Posterior cingulate gyrus (tissue), 11 donors: Measurements from ENCODE around the gene RIF1.

ENCODE experiments used
- DNase-seq, 10 donors: peaks; one replicate each; pipeline versions ENCODE4 v3.0.0 to v3.0.0-alpha.2; 2020 to 2021; ENCODE audit warnings: mixed read lengths in 3 of 10
- intact Hi-C: fragments of 100-400 bp; cut with DNase I; formaldehyde crosslinking; loops from one replicate; pipeline ENCODE4 v1.15.1; 2023

The RIF1 gene

GRCh38 chr2:151409601-151410484 lies at the start of gene RIF1:
Gene RIF1, plus strand, starts transcription at chr2:151409902. Its CDS starts 522 bp downstream, at chr2:151410424.
- intact Hi-C loops = loop anchor here (10.0 kb wide), 1 partner anchor 145 kb away; the partner anchor contains the start of gene RBM43
- peak; percentile 81 to 97 (median 87) for DNase-seq

- intact Hi-C loops = no loop called here
- DNase-seq = no peak
These were observed 47.9 kb upstream of the RIF1 start for GRCh38 chr2:151361674-151362370.

GRCh38 chr2:151363709-151364108 lies 46.0 kb upstream of the RIF1 start:
- DNase-seq = peak in 9 of 10 donors; percentile 10 to 89 (median 31)
- intact Hi-C loops = no loop called here

GRCh38 chr2:151367571-151367970 lies 42.1 kb upstream of the RIF1 start:
- no peak for DNase-seq
- intact Hi-C loops = no loop called here

- intact Hi-C loops = no loop called here
- no peak for DNase-seq
These were observed 35.3 kb upstream of the RIF1 start for GRCh38 chr2:151374436-151374835.

- DNase-seq = no peak
- intact Hi-C loops = no loop called here
These were observed 30.5 kb upstream of the RIF1 start for GRCh38 chr2:151379169-151379568.

GRCh38 chr2:151380580-151381235 lies 29.0 kb upstream of the RIF1 start:
- no peak for DNase-seq
- intact Hi-C loops = no loop called here

GRCh38 chr2:151381266-151381665 lies 28.4 kb upstream of the RIF1 start:
- DNase-seq = no peak
- intact Hi-C loops = no loop called here

- no peak for DNase-seq
- intact Hi-C loops = no loop called here
These were observed 21.7 kb upstream of the RIF1 start for GRCh38 chr2:151388011-151388410.

GRCh38 chr2:151391436-151391835 lies 18.3 kb upstream of the RIF1 start:
- no peak for DNase-seq
- intact Hi-C loops = no loop called here

- no peak for DNase-seq
- intact Hi-C loops = no loop called here
These were observed 15.2 kb upstream of the RIF1 start for GRCh38 chr2:151394509-151394908.

GRCh38 chr2:151395509-151396374 lies 14.0 kb upstream of the RIF1 start:
- intact Hi-C loops = no loop called here
- DNase-seq = no peak

GRCh38 chr2:151399981-151400380 lies 9.7 kb upstream of the RIF1 start:
- intact Hi-C loops = no loop called here
- DNase-seq = no peak

GRCh38 chr2:151401149-151401548 lies 8.6 kb upstream of the RIF1 start:
- no peak for DNase-seq
- intact Hi-C loops = no loop called here

- no peak for DNase-seq
- intact Hi-C loops = no loop called here
These were observed 5.8 kb upstream of the RIF1 start for GRCh38 chr2:151403914-151404313.

GRCh38 chr2:151405376-151405775 lies 4.3 kb upstream of the RIF1 start:
- intact Hi-C loops = no loop called here
- DNase-seq = no peak

- DNase-seq = no peak
- intact Hi-C loops = no loop called here
These were observed 2.4 kb upstream of the RIF1 start for GRCh38 chr2:151407281-151407680.

GRCh38 chr2:151408788-151409600 lies 708 bp upstream of the RIF1 start:
- intact Hi-C loops = no loop called here
- no peak for DNase-seq

GRCh38 chr2:151410485-151410834 lies 758 bp downstream of the RIF1 start:
- peak in 2 of 10 donors; percentile 8 to 24 for DNase-seq
- intact Hi-C loops = loop anchor here (10.0 kb wide), 1 partner anchor 146 kb away; the partner anchor contains the start of gene RBM43
